Stomach (tissue), 4 donors: ENCODE measurements around the gene SEC22A.

ENCODE experiments used
- EP300 ChIP-seq: sonication (generic); formaldehyde crosslinking; IDR thresholded peaks from one replicate; pipeline ENCODE4 v1.6.1; 2017; ENCODE audit warnings: antibody characterized with exemption
- POLR2AphosphoS5 ChIP-seq, 3 donors: sonication (generic); formaldehyde crosslinking; IDR thresholded peaks; one replicate each; pipeline ENCODE4 v1.6.1; 2016; ENCODE audit warnings: antibody characterized with exemption in 3 of 3
- TF ChIP-seq, protein P1 (sequence below), 7 experiments: fragments of 450-650 bp in 4 of 7; fragments of 200-600 bp in 3 of 7; sonication (generic) in 3 of 7; IDR thresholded peaks; one replicate each; pipeline ENCODE4 v1.5.1; 2016 to 2019; ENCODE audit warnings: antibody characterized with exemption in 7 of 7, control low read depth in 2 of 7, mild to moderate bottlenecking in 1 of 7

- TF ChIP-seq, protein P1, sequence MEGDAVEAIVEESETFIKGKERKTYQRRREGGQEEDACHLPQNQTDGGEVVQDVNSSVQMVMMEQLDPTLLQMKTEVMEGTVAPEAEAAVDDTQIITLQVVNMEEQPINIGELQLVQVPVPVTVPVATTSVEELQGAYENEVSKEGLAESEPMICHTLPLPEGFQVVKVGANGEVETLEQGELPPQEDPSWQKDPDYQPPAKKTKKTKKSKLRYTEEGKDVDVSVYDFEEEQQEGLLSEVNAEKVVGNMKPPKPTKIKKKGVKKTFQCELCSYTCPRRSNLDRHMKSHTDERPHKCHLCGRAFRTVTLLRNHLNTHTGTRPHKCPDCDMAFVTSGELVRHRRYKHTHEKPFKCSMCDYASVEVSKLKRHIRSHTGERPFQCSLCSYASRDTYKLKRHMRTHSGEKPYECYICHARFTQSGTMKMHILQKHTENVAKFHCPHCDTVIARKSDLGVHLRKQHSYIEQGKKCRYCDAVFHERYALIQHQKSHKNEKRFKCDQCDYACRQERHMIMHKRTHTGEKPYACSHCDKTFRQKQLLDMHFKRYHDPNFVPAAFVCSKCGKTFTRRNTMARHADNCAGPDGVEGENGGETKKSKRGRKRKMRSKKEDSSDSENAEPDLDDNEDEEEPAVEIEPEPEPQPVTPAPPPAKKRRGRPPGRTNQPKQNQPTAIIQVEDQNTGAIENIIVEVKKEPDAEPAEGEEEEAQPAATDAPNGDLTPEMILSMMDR (IDR thresholded peaks at IDR 0.05): no peak
- no peak for TF ChIP-seq POLR2AphosphoS5 (IDR thresholded peaks at IDR 0.05)
- TF ChIP-seq EP300: no peak
Measured at GRCh38 chr3:123158899-123159390, 42.8 kb upstream of the SEC22A start.
